IMR-90 (cell line): Measurements from ENCODE around the gene CLEC9A. TPM values are rescaled to one million over a fixed set of nuclear protein-coding genes. Genes with fewer than 3 reads are reported as not detected.
A peak's percentile ranks its signal among the peaks of the same experiment; 100 is the strongest.

Source experiments
- ATAC-seq: fragments of 200-7000 bp; cut with Tn5 transposase; 2 replicates; pipeline ENCODE4 v1.9.1; 2020; ENCODE audit warnings: low read depth, mild to moderate bottlenecking, moderate library complexity
- BruUV-seq: library from RNA; stranded (reverse); fragments of 400-500 nt; replicated peaks from 2 replicates; lab custom pipeline; 2021; lab: Mats Ljungman, UMichigan
- CTCF ChIA-PET: fragments of 300-600 bp; formaldehyde crosslinking; extraction: SDS; loops from one replicate; lab custom pipeline; 2021; ENCODE audit warnings: antibody characterized with exemption; lab: Yijun Ruan, JAX
- POLR2A ChIA-PET: fragments of 300-600 bp; sonication (Branson Sonifier 250); formaldehyde crosslinking; loops from one replicate; lab custom pipeline; 2022; ENCODE audit warnings: antibody characterized with exemption; ENCODE audit not compliant: unreplicated experiment; lab: Charles Lee
- DNase-seq: peaks from one replicate; pipeline ENCODE4 v3.0.0; 2013
- H2AFZ ChIP-seq: replicated peaks from 2 replicates; pipeline ENCODE3; 2013; ENCODE audit warnings: low read length, mild to moderate bottlenecking; ENCODE audit not compliant: poor library complexity
- H2AK5ac ChIP-seq: 2 replicates; pipeline ENCODE4 v1.6.1; 2013; ENCODE audit warnings: low read depth, low read length, inconsistent platforms
- H2AK9ac ChIP-seq: replicated peaks from 2 replicates; pipeline ENCODE3; 2013; ENCODE audit warnings: mild to moderate bottlenecking, low read depth, low read length, moderate library complexity; ENCODE audit not compliant: poor library complexity
- H2BK120ac ChIP-seq: 2 replicates; pipeline ENCODE4 v1.6.1; 2013; ENCODE audit warnings: low read depth, low read length, inconsistent platforms
- H2BK15ac ChIP-seq: 3 replicates; pipeline ENCODE4 v1.6.1; 2013; ENCODE audit warnings: low read depth, low read length, inconsistent platforms
- H2BK20ac ChIP-seq: 2 replicates; pipeline ENCODE4 v1.6.1; 2013; ENCODE audit warnings: low read depth, mild to moderate bottlenecking, inconsistent platforms, low read length, moderate library complexity
- H2BK5ac ChIP-seq: 2 replicates; pipeline ENCODE4 v1.6.1; 2013; ENCODE audit warnings: mild to moderate bottlenecking, low read depth, low read length, inconsistent platforms; ENCODE audit not compliant: poor library complexity, severe bottlenecking
- H3K14ac ChIP-seq: replicated peaks from 2 replicates; pipeline ENCODE4 v1.6.1; 2013; ENCODE audit warnings: low read depth, low read length, inconsistent platforms
- H3K18ac ChIP-seq: 2 replicates; pipeline ENCODE4 v1.6.1; 2013; ENCODE audit warnings: low read depth, low read length, control low read depth
- H3K23ac ChIP-seq: 2 replicates; pipeline ENCODE4 v1.6.1; 2013; ENCODE audit warnings: low read depth, low read length, inconsistent platforms
- H3K27ac ChIP-seq: 2 replicates; pipeline ENCODE4 v1.5.1; 2013; ENCODE audit warnings: mild to moderate bottlenecking, control low read depth, low read length; ENCODE audit not compliant: insufficient read depth
- H3K27me3 ChIP-seq: 2 replicates; pipeline ENCODE4 v1.6.1; 2013; ENCODE audit warnings: low read length; ENCODE audit not compliant: control insufficient read depth, insufficient read depth
- H3K36me3 ChIP-seq: 2 replicates; pipeline ENCODE4 v1.6.1; 2013; ENCODE audit warnings: low read length, mixed read lengths; ENCODE audit not compliant: control insufficient read depth, insufficient read depth
- H3K4ac ChIP-seq: 2 replicates; pipeline ENCODE4 v1.6.1; 2013; ENCODE audit warnings: low read depth, low read length, inconsistent platforms
- H3K4me1 ChIP-seq: 2 replicates; pipeline ENCODE4 v1.6.1; 2013; ENCODE audit warnings: low read length, mixed read lengths; ENCODE audit not compliant: control insufficient read depth, insufficient read depth
- H3K4me2 ChIP-seq: 2 replicates; pipeline ENCODE4 v1.6.1; 2013; ENCODE audit warnings: low read depth, mild to moderate bottlenecking, control low read depth, low read length, moderate library complexity
- H3K4me3 ChIP-seq: 2 replicates; pipeline ENCODE4 v1.5.1; 2013; ENCODE audit warnings: low read depth, mild to moderate bottlenecking, control low read depth, low read length, moderate library complexity; ENCODE audit not compliant: insufficient read depth
- H3K56ac ChIP-seq: 2 replicates; pipeline ENCODE4 v1.6.1; 2013; ENCODE audit warnings: low read length, inconsistent platforms; ENCODE audit not compliant: insufficient read depth; ENCODE audit errors: extremely low read depth
- H3K79me1 ChIP-seq, 2 experiments: 2 replicates each; pipeline ENCODE4 v1.6.1; 2013; ENCODE audit warnings: low read length in 2 of 2, inconsistent platforms in 1 of 2, low read depth in 1 of 2
- H3K9ac ChIP-seq: 2 replicates; pipeline ENCODE4 v1.6.1; 2013; ENCODE audit warnings: low read depth, low read length, control low read depth
- H3K9me1 ChIP-seq: 2 replicates; pipeline ENCODE4 v1.6.1; 2013; ENCODE audit warnings: low read length, inconsistent platforms; ENCODE audit not compliant: insufficient read depth
- H3K9me3 ChIP-seq: 2 replicates; pipeline ENCODE4 v1.6.1; 2013; ENCODE audit warnings: low read length; ENCODE audit not compliant: control insufficient read depth, insufficient read depth
- H4K20me1 ChIP-seq: 2 replicates; pipeline ENCODE4 v1.6.1; 2013; ENCODE audit warnings: low read length, inconsistent platforms; ENCODE audit not compliant: insufficient read depth
- H4K5ac ChIP-seq: 2 replicates; pipeline ENCODE4 v1.6.1; 2013; ENCODE audit warnings: mild to moderate bottlenecking, low read depth, low read length, control low read depth
- H4K8ac ChIP-seq, 2 experiments: 2 replicates each; pipeline ENCODE4 v1.6.1; 2013; ENCODE audit warnings: low read depth in 2 of 2, low read length in 2 of 2, control low read depth in 1 of 2, inconsistent platforms in 1 of 2
- H4K91ac ChIP-seq: 2 replicates; pipeline ENCODE4 v1.6.1; 2013; ENCODE audit warnings: low read depth, low read length, inconsistent platforms; ENCODE audit not compliant: insufficient read depth
- BHLHE40 ChIP-seq: fragments of 150-350 bp; IDR thresholded peaks from 2 replicates; pipeline ENCODE4 v1.6.1; 2016; ENCODE audit warnings: mild to moderate bottlenecking, low read depth, low read length
- CEBPB ChIP-seq: IDR thresholded peaks from 2 replicates; pipeline ENCODE4 v1.6.1; 2012; ENCODE audit warnings: low read depth, low read length, improper control_type of control experiment
- CHD1 ChIP-seq: IDR thresholded peaks from 2 replicates; pipeline ENCODE4 v1.6.1; 2012; ENCODE audit warnings: low read depth, low read length, improper control_type of control experiment
- FOS ChIP-seq: fragments of 150-350 bp; IDR thresholded peaks from 2 replicates; pipeline ENCODE4 v1.6.1; 2016; ENCODE audit warnings: low read depth, low read length
- MAFK ChIP-seq: IDR thresholded peaks from 2 replicates; pipeline ENCODE4 v1.6.1; 2012; ENCODE audit warnings: low read depth, low read length, improper control_type of control experiment
- MAZ ChIP-seq: IDR thresholded peaks from 2 replicates; pipeline ENCODE4 v1.6.1; 2012; ENCODE audit warnings: low read depth, mild to moderate bottlenecking, low read length, improper control_type of control experiment, moderate library complexity, borderline replicate concordance
- MXI1 ChIP-seq: IDR thresholded peaks from 2 replicates; pipeline ENCODE4 v1.6.1; 2012; ENCODE audit warnings: low read depth, mild to moderate bottlenecking, low read length, moderate library complexity, borderline replicate concordance
- NFE2L2 ChIP-seq: fragments of 150-350 bp; IDR thresholded peaks from 2 replicates; pipeline ENCODE4 v1.6.1; 2016; ENCODE audit warnings: low read depth, mild to moderate bottlenecking, low read length
- POLR2A ChIP-seq: IDR thresholded peaks from 2 replicates; pipeline ENCODE4 v1.6.1; 2012; ENCODE audit warnings: mild to moderate bottlenecking, low read depth, low read length
- RAD21 ChIP-seq: IDR thresholded peaks from 2 replicates; pipeline ENCODE4 v1.6.1; 2012; ENCODE audit warnings: low read length, improper control_type of control experiment
- RCOR1 ChIP-seq: IDR thresholded peaks from 2 replicates; pipeline ENCODE4 v1.6.1; 2012; ENCODE audit warnings: mild to moderate bottlenecking, low read length, improper control_type of control experiment; ENCODE audit not compliant: insufficient replicate concordance
- RFX5 ChIP-seq: IDR thresholded peaks from 2 replicates; pipeline ENCODE4 v1.8.0; 2012; ENCODE audit warnings: low read depth, mild to moderate bottlenecking, low read length, moderate library complexity
- SMC3 ChIP-seq: fragments of 150-350 bp; IDR thresholded peaks from 2 replicates; pipeline ENCODE4 v1.6.1; 2016; ENCODE audit warnings: low read depth, mild to moderate bottlenecking, antibody characterized with exemption, low read length, moderate library complexity
- WGBS, 2 experiments: methylation state at CpG; one replicate each; pipeline versions ENCODE4 v1.1.5 to v1.1.7; 2013; ENCODE audit warnings: missing lambda C conversion rate in 2 of 2; ENCODE audit not compliant: insufficient read length in 1 of 2; ENCODE audit errors: extremely low coverage in 2 of 2; 5-methylcytosine and 5-hydroxymethylcytosine counted together
- dilution Hi-C: fragments of 300-500 bp; cut with HindIII; formaldehyde crosslinking; loops from one replicate; pipeline ENCODE4 v1.14.3; 2018; ENCODE audit warnings: low sequenced_read_pairs; ENCODE audit not compliant: unreplicated experiment
- in situ Hi-C: fragments of 300-500 bp; cut with MboI; formaldehyde crosslinking; loops from 3 replicates; pipeline ENCODE4 v1.14.3; 2019; ENCODE audit warnings: low sequenced_read_pairs, inconsistent platforms, mixed read lengths
- intact Hi-C: fragments of 100-400 bp; cut with micrococcal nuclease; formaldehyde crosslinking; loops from 2 replicates; pipeline ENCODE4 v1.10.0; 2022
- polyA plus RNA-seq, 3 experiments: library from polyadenylated mRNA; depleted of rRNA; stranded (reverse); fragments of >200 nt; gene quantifications; 2 replicates each; pipeline ENCODE4 v1.2.3, GENCODE V29; 2012; ENCODE audit warnings: low replicate concordance in 1 of 3
- total RNA-seq: library from RNA; depleted of rRNA; stranded (reverse); fragments of >200 nt; gene quantifications from 2 replicates; pipeline ENCODE4 v1.2.3, GENCODE V29; 2012
- TF ChIP-seq, protein P1 (sequence below): fragments of 150-350 bp; IDR thresholded peaks from 2 replicates; pipeline ENCODE4 v1.6.1; 2017; ENCODE audit warnings: mild to moderate bottlenecking, antibody characterized with exemption, low read length, low read depth
- TF ChIP-seq, protein P2 (sequence below): fragments of 150-350 bp; IDR thresholded peaks from 2 replicates; pipeline ENCODE4 v1.6.1; 2016; ENCODE audit warnings: low read depth, mild to moderate bottlenecking, low read length, moderate library complexity, borderline replicate concordance
- TF ChIP-seq, protein P3 (sequence below): conservative IDR thresholded peaks from 2 replicates; pipeline ENCODE4 v1.5.1; 2012; ENCODE audit warnings: mild to moderate bottlenecking, low read depth, low read length, improper control_type of control experiment

Gene CLEC9A
- total and polyA plus RNA-seq, 2 of the 4 experiments (the other 2 are of a cell fraction): not detected

DNA sequence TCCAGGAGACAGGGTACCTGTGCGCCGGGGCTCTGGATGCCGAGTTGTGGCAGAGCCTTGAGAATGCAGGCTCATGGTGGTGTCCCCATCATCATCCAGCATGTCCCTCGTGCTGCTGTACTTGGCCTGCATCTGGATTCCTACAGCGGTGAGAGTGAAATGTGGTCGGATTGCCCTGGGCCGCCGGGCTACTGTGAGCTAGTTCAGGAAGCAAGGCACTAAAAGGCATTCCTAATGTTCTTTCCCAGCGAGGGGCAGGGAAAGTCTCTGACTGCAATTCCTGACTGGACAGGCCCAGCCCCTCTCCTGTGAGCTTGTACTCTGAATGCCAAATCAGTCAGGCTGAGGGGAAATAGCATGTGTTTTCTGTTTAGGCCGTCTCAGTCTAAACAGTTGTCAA is 68.3 kb downstream of the CLEC9A start, which contains the start of gene CLEC1A:
Gene CLEC1A (minus strand): TSS at position 195 of the 400 bp plus-strand sequence. CDS start 63 bp downstream, at position 132.
- H3K56ac ChIP-seq: no peak within 1 kb of the TSS
- H3K18ac ChIP-seq: no peak within 1 kb of the TSS
- dilution Hi-C loops: no loop called here
- H3K23ac ChIP-seq: no peak within 1 kb of the TSS
- no peak within 1 kb of the TSS; the same call in 1 of the 2 replicates for H3K14ac ChIP-seq
- H4K20me1 ChIP-seq: no peaks in the 10 kb centered on the region
- H3K4me3 ChIP-seq: no peak within 1 kb of the TSS
- WGBS, 2 experiments: 53% methylated on average over 5 of the region's 10 CpGs; no CpG with 5 or more reads in 1 of the 2 experiments
- H3K9me1 ChIP-seq: no peaks in the 10 kb centered on the region
- H3K27me3 ChIP-seq: no peaks in the 10 kb centered on the region
- no peak within 1 kb of the TSS for H2AK5ac ChIP-seq
- H3K4me2 ChIP-seq: no peak within 1 kb of the TSS
- H2BK15ac ChIP-seq: no peak within 1 kb of the TSS
- in situ Hi-C loops: no loop called here
- CTCF ChIA-PET: no interaction called here
- no peaks in the 10 kb centered on the region for H3K9me3 ChIP-seq
- no peaks in the 10 kb centered on the region for H3K36me3 ChIP-seq
- H3K79me1 ChIP-seq: no peaks in the 10 kb centered on the region
- no peak within 1 kb of the TSS for H2BK120ac ChIP-seq
- H3K4me1 ChIP-seq: peaks cover 1% of the 10 kb centered on the region; the same call in 1 of the 2 replicates
- ATAC-seq (peak; percentile 63), DNase-seq (no peak)
- TF ChIP-seq CHD1 (no peak), RFX5 (no peak), MXI1 (no peak), RAD21 (no peak), NFE2L2 (no peak), POLR2A (no peak), BHLHE40 (no peak), MAZ (no peak), RCOR1 (no peak), MAFK (no peak), SMC3 (no peak), FOS (no peak), CEBPB (no peak)
- TF ChIP-seq, protein P1, sequence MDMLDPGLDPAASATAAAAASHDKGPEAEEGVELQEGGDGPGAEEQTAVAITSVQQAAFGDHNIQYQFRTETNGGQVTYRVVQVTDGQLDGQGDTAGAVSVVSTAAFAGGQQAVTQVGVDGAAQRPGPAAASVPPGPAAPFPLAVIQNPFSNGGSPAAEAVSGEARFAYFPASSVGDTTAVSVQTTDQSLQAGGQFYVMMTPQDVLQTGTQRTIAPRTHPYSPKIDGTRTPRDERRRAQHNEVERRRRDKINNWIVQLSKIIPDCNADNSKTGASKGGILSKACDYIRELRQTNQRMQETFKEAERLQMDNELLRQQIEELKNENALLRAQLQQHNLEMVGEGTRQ: no peak
- TF ChIP-seq, protein P2, sequence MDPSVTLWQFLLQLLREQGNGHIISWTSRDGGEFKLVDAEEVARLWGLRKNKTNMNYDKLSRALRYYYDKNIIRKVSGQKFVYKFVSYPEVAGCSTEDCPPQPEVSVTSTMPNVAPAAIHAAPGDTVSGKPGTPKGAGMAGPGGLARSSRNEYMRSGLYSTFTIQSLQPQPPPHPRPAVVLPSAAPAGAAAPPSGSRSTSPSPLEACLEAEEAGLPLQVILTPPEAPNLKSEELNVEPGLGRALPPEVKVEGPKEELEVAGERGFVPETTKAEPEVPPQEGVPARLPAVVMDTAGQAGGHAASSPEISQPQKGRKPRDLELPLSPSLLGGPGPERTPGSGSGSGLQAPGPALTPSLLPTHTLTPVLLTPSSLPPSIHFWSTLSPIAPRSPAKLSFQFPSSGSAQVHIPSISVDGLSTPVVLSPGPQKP: no peak
- TF ChIP-seq, protein P3, sequence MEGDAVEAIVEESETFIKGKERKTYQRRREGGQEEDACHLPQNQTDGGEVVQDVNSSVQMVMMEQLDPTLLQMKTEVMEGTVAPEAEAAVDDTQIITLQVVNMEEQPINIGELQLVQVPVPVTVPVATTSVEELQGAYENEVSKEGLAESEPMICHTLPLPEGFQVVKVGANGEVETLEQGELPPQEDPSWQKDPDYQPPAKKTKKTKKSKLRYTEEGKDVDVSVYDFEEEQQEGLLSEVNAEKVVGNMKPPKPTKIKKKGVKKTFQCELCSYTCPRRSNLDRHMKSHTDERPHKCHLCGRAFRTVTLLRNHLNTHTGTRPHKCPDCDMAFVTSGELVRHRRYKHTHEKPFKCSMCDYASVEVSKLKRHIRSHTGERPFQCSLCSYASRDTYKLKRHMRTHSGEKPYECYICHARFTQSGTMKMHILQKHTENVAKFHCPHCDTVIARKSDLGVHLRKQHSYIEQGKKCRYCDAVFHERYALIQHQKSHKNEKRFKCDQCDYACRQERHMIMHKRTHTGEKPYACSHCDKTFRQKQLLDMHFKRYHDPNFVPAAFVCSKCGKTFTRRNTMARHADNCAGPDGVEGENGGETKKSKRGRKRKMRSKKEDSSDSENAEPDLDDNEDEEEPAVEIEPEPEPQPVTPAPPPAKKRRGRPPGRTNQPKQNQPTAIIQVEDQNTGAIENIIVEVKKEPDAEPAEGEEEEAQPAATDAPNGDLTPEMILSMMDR: no peak
- H2BK5ac ChIP-seq: no peak within 1 kb of the TSS
- H4K91ac ChIP-seq: no peak within 1 kb of the TSS
- intact Hi-C loops: no loop called here
- peak within 1 kb of the TSS in 1 of 2 experiments; percentile 13; a peak in 1 of 4 replicates for H4K8ac ChIP-seq
- H2AK9ac ChIP-seq: no peak within 1 kb of the TSS
- no peak within 1 kb of the TSS for H4K5ac ChIP-seq
- H3K4ac ChIP-seq: no peak within 1 kb of the TSS
- no peak within 1 kb of the TSS for H2AFZ ChIP-seq
- no peak within 1 kb of the TSS for H3K9ac ChIP-seq
- POLR2A ChIA-PET: no interaction called here
- H2BK20ac ChIP-seq: no peak within 1 kb of the TSS
- no peak within 1 kb of the TSS for H3K27ac ChIP-seq
- BruUV-seq: no TSS peak
